Gastrocnemius medialis (tissue), 4 donors: Measurements from ENCODE around the gene FOXM1.

Experiments used
- CTCF ChIP-seq, 5 experiments: fragments of 450-650 bp in 3 of 5; fragments of 200-600 bp in 2 of 5; sonication (generic) in 2 of 5; IDR thresholded peaks in 4 of 5; conservative IDR thresholded peaks in 1 of 5; 1 replicate in 4 of 5; 2 replicates in 1 of 5; pipeline ENCODE4 v1.5.1; 2016 to 2019; ENCODE audit warnings: antibody characterized with exemption in 5 of 5, mild to moderate bottlenecking in 3 of 5, moderate library complexity in 3 of 5
- POLR2A ChIP-seq, 2 donors: fragments of 450-650 bp; IDR thresholded peaks; one replicate each; pipeline ENCODE4 v1.6.1; 2017; ENCODE audit warnings: antibody characterized with exemption in 2 of 2, mild to moderate bottlenecking in 2 of 2, moderate library complexity in 2 of 2

GRCh38 chr12:2833327-2833726 is 43.6 kb downstream of the FOXM1 start:
- no peak for TF ChIP-seq CTCF (IDR thresholded peaks at IDR 0.05 in 4 of 5, conservative IDR thresholded peaks at IDR 0.05 in 1 of 5)
- no peak for TF ChIP-seq POLR2A (IDR thresholded peaks at IDR 0.05)
